ENCODE measurements around the gene PIGV. TPM values are rescaled to one million over a fixed set of nuclear protein-coding genes. Genes with fewer than 3 reads are reported as not detected.

The PIGV gene
- polyA plus RNA-seq, 1 donor (not counting 4 experiments of a cell fraction or from before 2014, with no cell fraction given): 14.2 TPM

- FAIRE-seq: no peak
- H3K4me1 ChIP-seq (ENCODE audit: control insufficient read depth, extremely low read depth, insufficient read depth, low read length): peaks cover 30% of the 10 kb centered on the region
Observed at GRCh38 chr1:26828411-26828991, 40.8 kb downstream of the PIGV start.

DNA sequence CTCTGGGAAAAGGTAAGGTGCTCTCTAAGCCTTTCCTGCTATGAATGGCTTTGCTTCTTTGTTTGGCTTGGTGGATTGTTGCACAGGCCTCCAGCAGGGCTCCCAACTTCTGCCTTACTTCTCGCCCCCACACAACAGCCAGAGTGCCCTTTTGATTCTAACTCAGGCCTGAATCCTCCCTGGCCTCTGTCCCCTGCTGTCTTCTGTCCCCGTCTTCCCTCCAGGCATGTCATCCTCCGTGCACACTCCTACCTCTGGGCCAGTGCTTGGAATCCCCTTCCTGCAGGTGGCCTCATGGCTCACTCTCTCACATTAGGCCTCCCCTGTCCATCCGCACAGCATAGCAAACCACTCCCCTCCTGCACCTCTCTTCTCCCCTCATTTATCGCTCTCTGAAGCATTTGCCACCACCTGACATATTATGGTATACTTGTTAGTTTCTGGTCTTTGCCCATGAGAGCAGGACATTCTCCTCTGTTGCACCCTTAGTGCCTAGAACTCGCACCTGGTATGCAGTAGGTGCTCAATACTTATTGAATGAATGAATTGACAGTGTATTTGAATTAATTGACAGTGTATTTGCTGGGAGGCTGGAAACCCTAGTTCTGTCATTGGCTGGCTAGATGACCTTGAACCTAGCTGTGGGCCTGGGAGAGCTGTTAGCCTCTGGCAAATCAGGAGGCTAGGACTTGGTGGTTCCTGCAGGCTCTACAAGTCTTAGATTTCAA lies 41.6 kb downstream of the PIGV start:
- H3K27ac ChIP-seq (ENCODE audit: control insufficient read depth, insufficient read depth, low read length): no peak overlapping the region
- H3K27me3 ChIP-seq (ENCODE audit: control insufficient read depth, extremely low read depth, insufficient read depth, low read length): no peaks in the 10 kb centered on the region
- H2AFZ ChIP-seq (ENCODE audit: control insufficient read depth, low read length): no peak overlapping the region
- DNase-seq (ENCODE audit: low read depth, low spot score) (no peak), FAIRE-seq (peak; percentile 29)
- no peaks in the 10 kb centered on the region for H3K9me3 ChIP-seq (ENCODE audit: control insufficient read depth, low read depth, low read length)
- H3K4me2 ChIP-seq (ENCODE audit: control insufficient read depth, extremely low read depth, insufficient read depth, low read depth, low read length): no peak overlapping the region
- no peak overlapping the region for H3K9ac ChIP-seq (ENCODE audit: control insufficient read depth, extremely low read depth, insufficient read depth, low read length)
- peaks cover 43% of the 10 kb centered on the region for H3K79me2 ChIP-seq (ENCODE audit: control insufficient read depth, insufficient read depth, low read length)
- no peak overlapping the region for H3K4me3 ChIP-seq (ENCODE audit: control insufficient read depth in 2 of 3, extremely low read depth in 1 of 3, insufficient read depth in 2 of 3, low read depth in 1 of 3, low read length in 3 of 3)
- peaks cover 30% of the 10 kb centered on the region for H3K4me1 ChIP-seq (ENCODE audit: control insufficient read depth, extremely low read depth, insufficient read depth, low read length)
- H3K9me1 ChIP-seq (ENCODE audit: control insufficient read depth, extremely low read depth, insufficient read depth, low read length): peaks cover 4% of the 10 kb centered on the region
- TF ChIP-seq CTCF (optimal IDR thresholded peaks at IDR 0.05 in 1 of 3, IDR thresholded peaks at IDR 0.05 in 1 of 3, conservative IDR thresholded peaks at IDR 0.05 in 1 of 3; ENCODE audit: extremely low read depth in 1 of 3, insufficient read depth in 2 of 3, low read length in 3 of 3): no peak
- no peak for TF ChIP-seq EZH2 (IDR thresholded peaks at IDR 0.05; ENCODE audit: low read length)
- no peaks in the 10 kb centered on the region for H4K20me1 ChIP-seq (ENCODE audit: control insufficient read depth, extremely low read depth, insufficient read depth, low read length)
- peaks cover 12 to 32% of the 10 kb centered on the region in 2 experiments for H3K36me3 ChIP-seq (ENCODE audit: control insufficient read depth in 2 of 2, extremely low read depth in 1 of 2, insufficient read depth in 2 of 2, low read length in 2 of 2)
- dilution Hi-C loops (cut with MboI; ENCODE audit: extremely low pct_ligation_motif_present, low sequenced_read_pairs): no loop called here

More at GRCh38 chr1:26828411-26828991, 40.8 kb downstream of the PIGV start:
- H2AFZ ChIP-seq (ENCODE audit: control insufficient read depth, low read length): no peak overlapping the region
- no peaks in the 10 kb centered on the region for H3K9me3 ChIP-seq (ENCODE audit: control insufficient read depth, low read depth, low read length)
- H4K20me1 ChIP-seq (ENCODE audit: control insufficient read depth, extremely low read depth, insufficient read depth, low read length): no peaks in the 10 kb centered on the region
- no peak overlapping the region for H3K27ac ChIP-seq (ENCODE audit: control insufficient read depth, insufficient read depth, low read length)
- peaks cover 43% of the 10 kb centered on the region for H3K79me2 ChIP-seq (ENCODE audit: control insufficient read depth, insufficient read depth, low read length)
- peak overlapping the region; percentile 22 for H3K9ac ChIP-seq (ENCODE audit: control insufficient read depth, extremely low read depth, insufficient read depth, low read length)
- peak overlapping the region; percentile 22 for H3K4me2 ChIP-seq (ENCODE audit: control insufficient read depth, extremely low read depth, insufficient read depth, low read depth, low read length)
- peaks cover 4% of the 10 kb centered on the region for H3K9me1 ChIP-seq (ENCODE audit: control insufficient read depth, extremely low read depth, insufficient read depth, low read length)
- DNase-seq (ENCODE audit: low read depth, low spot score): no peak
- TF ChIP-seq CTCF (optimal IDR thresholded peaks at IDR 0.05 in 1 of 3, IDR thresholded peaks at IDR 0.05 in 1 of 3, conservative IDR thresholded peaks at IDR 0.05 in 1 of 3; ENCODE audit: extremely low read depth in 1 of 3, insufficient read depth in 2 of 3, low read length in 3 of 3) (no peak), EZH2 (IDR thresholded peaks at IDR 0.05; ENCODE audit: low read length) (no peak)
- H3K36me3 ChIP-seq (ENCODE audit: control insufficient read depth in 2 of 2, extremely low read depth in 1 of 2, insufficient read depth in 2 of 2, low read length in 2 of 2): peaks cover 7 to 29% of the 10 kb centered on the region in 2 experiments
- dilution Hi-C loops (cut with MboI; ENCODE audit: extremely low pct_ligation_motif_present, low sequenced_read_pairs): no loop called here
- no peak overlapping the region for H3K4me3 ChIP-seq (ENCODE audit: control insufficient read depth in 2 of 3, extremely low read depth in 1 of 3, insufficient read depth in 2 of 3, low read depth in 1 of 3, low read length in 3 of 3)
- H3K27me3 ChIP-seq (ENCODE audit: control insufficient read depth, extremely low read depth, insufficient read depth, low read length): no peaks in the 10 kb centered on the region
